Activated CD8-positive, alpha-beta T cell treated with anti-CD3 and anti-CD28 coated beads, Interleukin-2, amount 10 ng/mL, durations not matched to agents 7 days and 5 days (primary cell): Measurements from ENCODE around the gene C11orf98. TPM values are rescaled to one million over a fixed set of nuclear protein-coding genes. Genes with fewer than 3 reads are reported as not detected.
A peak's percentile ranks its signal among the peaks of the same experiment; 100 is the strongest.
"Not testable (repeated sequence)": the region's sequence is repeated elsewhere in the genome, so short reads cannot be mapped to it uniquely, and the experiment has no call there.

ENCODE experiments used
- ATAC-seq: fragments of 150-1000 bp; cut with Tn5 transposase; one replicate; pipeline ENCODE4 v1.10.0; 2021; ENCODE audit warnings: moderate library complexity
- CTCF ChIA-PET: fragments of 350-600 bp; sonication (Branson Sonifier 250); formaldehyde crosslinking; loops from one replicate; lab custom pipeline; 2021; ENCODE audit warnings: antibody characterized with exemption; lab: Charles Lee
- POLR2A ChIA-PET: fragments of 350-600 bp; sonication (Branson Sonifier 250); formaldehyde crosslinking; loops from one replicate; lab custom pipeline; 2021; ENCODE audit warnings: antibody characterized with exemption; lab: Charles Lee
- DNase-seq: peaks from one replicate; pipeline ENCODE4 v3.0.0-alpha.2; 2020
- H3K27ac Mint-ChIP-seq: one replicate; pipeline ENCODE4 v1.8.0; 2021; ENCODE audit warnings: mild to moderate bottlenecking, mixed read lengths
- H3K27me3 Mint-ChIP-seq: one replicate; pipeline ENCODE4 v1.8.0; 2021; ENCODE audit warnings: low read depth, mixed read lengths
- H3K36me3 Mint-ChIP-seq: one replicate; pipeline ENCODE4 v1.8.0; 2021; ENCODE audit warnings: low read depth, mixed read lengths
- H3K4me1 Mint-ChIP-seq: one replicate; pipeline ENCODE4 v1.8.0; 2021; ENCODE audit warnings: low read depth, mixed read lengths
- H3K4me3 Mint-ChIP-seq: one replicate; pipeline ENCODE4 v1.8.0; 2021; ENCODE audit warnings: mild to moderate bottlenecking, mixed read lengths
- H3K9me3 Mint-ChIP-seq: one replicate; pipeline ENCODE4 v1.8.0; 2022; ENCODE audit warnings: mixed read lengths; ENCODE audit not compliant: insufficient read depth
- total RNA-seq, 2 experiments: library from RNA; stranded (reverse); gene quantifications; one replicate each; pipeline ENCODE4 v1.2.3, GENCODE V29; 2021

Gene C11orf98
- total RNA-seq, 2 experiments from 2014 or later, result 131 to 133 TPM

DNA sequence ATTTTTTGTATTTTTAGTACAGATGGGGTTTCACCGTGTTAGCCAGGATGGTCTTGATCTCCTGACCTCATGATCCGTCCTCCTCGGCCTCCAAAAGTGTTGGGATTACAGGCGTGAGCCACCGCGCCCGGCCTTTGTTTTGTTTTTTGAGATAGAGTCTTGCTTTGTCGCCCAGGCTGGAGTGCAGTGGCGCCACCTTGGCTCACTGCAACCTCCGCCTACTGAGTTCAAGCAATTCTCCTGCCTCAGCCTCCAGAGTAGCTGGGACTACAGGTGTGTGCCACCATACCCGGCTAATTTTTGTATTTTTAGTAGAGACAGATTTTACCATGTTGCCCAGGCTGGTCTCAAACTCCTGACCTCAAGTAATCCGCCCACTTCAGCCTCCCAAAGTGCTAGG, 14.7 kb downstream of the C11orf98 start:
- CTCF ChIA-PET, result interaction anchor here (1.0 to 1.4 kb wide), 3 partner anchors 15 to 58 kb away, joined by 3 read pairs; partner anchors contain the start of genes C11orf98 and CSKMT
- not testable (repeated sequence) for H3K27me3 Mint-ChIP-seq

DNA sequence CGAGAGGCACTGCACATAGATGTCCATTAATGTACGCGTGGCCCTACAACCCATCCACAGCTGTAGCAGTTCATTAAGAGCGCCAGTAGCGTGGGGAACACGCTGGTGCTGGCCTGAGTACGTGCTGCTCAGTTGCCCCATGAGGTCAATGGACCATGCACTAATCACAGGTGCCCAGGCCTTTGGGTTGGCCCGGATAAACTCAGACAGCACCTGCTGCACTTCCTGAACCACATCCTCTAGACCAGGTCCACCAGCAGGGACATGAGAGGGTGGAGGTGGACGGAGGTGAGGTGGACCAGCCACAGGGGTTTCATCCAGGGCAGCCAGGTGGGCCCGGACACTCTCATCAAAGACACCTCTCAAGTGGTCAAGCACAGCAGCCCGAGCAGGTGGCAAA, 15.5 kb downstream of the C11orf98 start:
- Mint-ChIP-seq H3K27me3 (no peaks in the 10 kb centered on the region), H3K27ac (no peak overlapping the region), H3K4me1 (peaks cover 37% of the 10 kb centered on the region), H3K4me3 (no peak overlapping the region), H3K9me3 (no peaks in the 10 kb centered on the region), H3K36me3 (peaks cover 37% of the 10 kb centered on the region)
- ATAC-seq (no peak), DNase-seq (no peak)
- CTCF ChIA-PET, result interaction anchor here (1.0 to 1.6 kb wide), 2 partner anchors 56 to 157 kb away, joined by 3 read pairs; no protein-coding TSS in a partner anchor
- POLR2A ChIA-PET, result interaction anchor here (1.1 to 8.9 kb wide), 4 partner anchors 16 to 191 kb away, joined by 3 to 76 read pairs (median 7); partner anchors contain the start of genes C11orf98, CSKMT, EML3 and LBHD1

More for the DNA sequence above, 14.7 kb downstream of the C11orf98 start:
- POLR2A ChIA-PET, result interaction anchor here (1.1 to 8.9 kb wide), 2 partner anchors 15 to 58 kb away, joined by 3 to 76 read pairs; partner anchors contain the start of genes C11orf98, CSKMT and GNG3
- Mint-ChIP-seq H3K4me1 (peaks cover 34% of the 10 kb centered on the region), H3K36me3 (peaks cover 33% of the 10 kb centered on the region)
- ATAC-seq, H3K27ac Mint-ChIP-seq, H3K4me3 Mint-ChIP-seq, H3K9me3 Mint-ChIP-seq, DNase-seq: not testable (repeated sequence)

DNA sequence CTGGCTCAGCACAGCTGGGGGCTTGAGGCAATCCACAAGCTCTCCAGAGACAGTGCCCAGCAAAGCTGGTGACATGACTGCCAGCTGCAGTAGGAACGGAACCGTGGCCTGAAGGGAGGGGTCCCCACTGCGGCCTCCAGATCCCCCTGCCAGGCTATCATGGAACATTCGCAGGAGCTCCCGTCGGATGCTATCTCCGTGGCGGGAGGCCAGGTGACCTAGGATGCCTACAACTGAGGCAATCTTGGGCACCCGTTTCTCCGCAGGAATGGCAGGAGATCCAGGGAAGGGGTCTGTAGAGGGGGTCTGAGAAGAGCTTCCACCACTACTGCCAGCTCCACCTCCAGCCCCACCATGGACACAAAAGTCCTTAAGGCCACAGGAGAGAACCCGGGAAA, 16.0 kb downstream of the C11orf98 start:
- CTCF ChIA-PET, result interaction anchor here (1.0 to 1.6 kb wide), 2 partner anchors 56 to 157 kb away, joined by 3 read pairs; no protein-coding TSS in a partner anchor
- Mint-ChIP-seq H3K27ac (no peak overlapping the region), H3K27me3 (no peaks in the 10 kb centered on the region), H3K4me1 (peaks cover 35% of the 10 kb centered on the region), H3K36me3 (peaks cover 42% of the 10 kb centered on the region), H3K4me3 (no peak overlapping the region), H3K9me3 (no peaks in the 10 kb centered on the region)
- DNase-seq (no peak), ATAC-seq (no peak)
- POLR2A ChIA-PET, result interaction anchor here (1.1 to 8.9 kb wide), 5 partner anchors 16 to 192 kb away, joined by 3 to 76 read pairs (median 5); partner anchors contain the start of genes B3GAT3, C11orf98, CSKMT and EML3

DNA sequence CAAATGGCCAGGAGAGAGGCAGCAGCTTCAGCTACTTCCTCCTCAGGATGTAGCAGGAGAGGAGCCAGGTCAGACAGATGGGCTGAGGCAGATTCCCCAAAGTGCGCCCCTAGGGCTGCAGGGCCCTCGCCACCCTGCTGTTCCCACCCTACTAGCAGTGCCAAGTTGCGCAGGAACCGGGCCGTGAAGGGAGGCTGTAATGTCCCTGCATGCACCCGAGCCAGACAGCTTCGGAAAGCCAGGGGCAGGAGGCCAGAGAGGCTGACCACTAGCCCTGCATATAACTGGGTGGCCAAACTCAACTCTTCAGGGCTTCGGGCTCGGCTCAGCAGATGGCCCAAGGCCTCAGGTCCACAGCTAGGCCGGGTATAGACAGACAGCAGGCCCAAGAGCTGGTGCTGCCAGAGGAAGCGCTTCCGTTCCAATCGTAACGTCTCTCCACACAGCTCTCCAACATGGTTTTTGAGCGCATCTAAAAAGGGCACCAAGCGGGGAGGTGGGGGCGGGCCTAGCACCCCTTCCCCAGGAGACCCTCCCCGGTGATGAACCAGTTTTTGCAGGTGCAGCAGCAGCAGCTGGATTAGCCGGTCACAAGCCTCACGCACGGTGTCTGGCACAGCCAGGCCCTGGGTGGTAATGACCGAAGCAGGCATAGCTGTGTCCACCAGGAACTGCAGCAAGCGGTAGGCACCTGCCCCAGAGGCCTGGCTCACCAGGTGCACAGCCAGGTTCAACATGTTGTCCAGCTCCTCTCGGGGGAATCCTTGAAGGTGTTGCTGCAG, 16.6 kb downstream of the C11orf98 start:
- Mint-ChIP-seq H3K4me3 (no peak overlapping the region), H3K4me1 (peaks cover 32% of the 10 kb centered on the region), H3K27ac (peak overlapping the region; percentile 43), H3K27me3 (no peaks in the 10 kb centered on the region), H3K9me3 (no peaks in the 10 kb centered on the region), H3K36me3 (peaks cover 43% of the 10 kb centered on the region)
- ChIA-PET CTCF (interaction anchor here (1.6 kb wide), 1 partner anchor 55 kb away, joined by 3 read pairs; no protein-coding TSS in a partner anchor), POLR2A (interaction anchor here (0.7 to 8.9 kb wide), 7 partner anchors 17 to 193 kb away, joined by 3 to 76 read pairs (median 3); partner anchors contain the start of genes B3GAT3, C11orf98, CSKMT and EML3)
- DNase-seq (no peak), ATAC-seq (no peak)

DNA sequence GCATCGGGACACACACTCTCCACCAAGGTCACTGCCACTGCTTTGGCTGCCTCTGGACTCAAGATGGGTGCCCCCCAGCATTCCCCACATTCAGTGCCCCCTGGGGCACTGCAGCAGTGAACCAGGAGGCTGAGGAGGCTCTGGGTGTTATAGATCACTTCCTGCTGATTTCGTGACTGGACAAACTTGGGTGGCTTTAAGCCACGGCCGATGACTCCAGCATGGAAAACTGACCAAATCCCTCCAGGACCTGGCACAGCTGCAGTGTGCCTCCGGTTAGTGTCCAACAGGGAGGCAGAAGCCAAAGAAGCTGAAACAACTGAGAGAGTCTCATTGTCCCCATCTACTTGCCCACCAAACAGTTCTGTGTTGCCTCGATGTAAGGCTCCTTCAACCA, 17.4 kb downstream of the C11orf98 start:
- no peak for ATAC-seq
- peaks cover 34% of the 10 kb centered on the region for H3K4me1 Mint-ChIP-seq
- no peak overlapping the region for H3K4me3 Mint-ChIP-seq
- ChIA-PET CTCF (no interaction called here), POLR2A (interaction anchor here (0.7 to 8.9 kb wide), 7 partner anchors 9 to 74 kb away, joined by 3 to 76 read pairs (median 9); partner anchors contain the start of genes C11orf98, CSKMT, LBHD1 and TUT1)
- H3K27ac Mint-ChIP-seq, result peak overlapping the region; percentile 43
- peaks cover 46% of the 10 kb centered on the region for H3K36me3 Mint-ChIP-seq
- no peaks in the 10 kb centered on the region for H3K27me3 Mint-ChIP-seq
- H3K9me3 Mint-ChIP-seq, result no peaks in the 10 kb centered on the region
- DNase-seq, result no peak

DNA sequence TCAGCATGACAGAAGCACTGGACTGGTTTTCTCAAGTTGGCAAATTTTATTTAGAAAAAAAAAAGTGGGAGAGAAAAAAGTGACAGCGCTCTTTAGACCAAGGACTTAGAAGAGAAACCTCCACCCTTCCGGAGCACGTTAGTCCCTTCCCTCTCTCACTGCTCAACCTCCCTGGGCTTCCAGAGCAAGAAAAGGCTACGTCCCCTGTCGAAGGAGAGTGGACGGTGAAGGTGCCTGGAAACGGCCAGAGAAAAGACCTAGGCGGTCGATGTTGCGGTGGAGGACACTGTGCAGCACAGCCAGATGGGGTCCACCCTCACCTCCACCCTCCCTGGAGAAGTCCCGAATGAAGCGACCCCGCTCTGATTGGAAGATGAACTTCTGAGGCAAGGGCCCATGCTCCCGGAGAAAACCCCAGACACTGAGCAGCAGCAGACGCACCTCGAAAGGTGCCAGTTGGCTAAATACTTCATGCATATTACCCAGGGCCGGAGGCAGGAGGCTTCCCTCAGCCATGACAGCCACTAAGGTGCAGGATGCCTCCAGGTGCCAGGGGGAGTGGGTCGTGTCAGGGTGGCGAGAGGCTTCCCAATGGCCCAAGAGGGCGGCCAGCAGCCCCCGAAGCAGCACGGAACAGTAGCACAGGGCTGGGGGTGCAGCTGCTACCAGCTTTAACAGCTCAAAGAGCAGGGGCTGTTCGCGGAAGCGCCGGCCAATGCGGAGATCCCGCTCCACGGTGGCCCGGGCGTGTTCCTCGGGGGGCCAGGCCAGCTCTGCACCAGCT, 18.0 kb downstream of the C11orf98 start:
- Mint-ChIP-seq H3K4me3 (peak overlapping the region; percentile 99), H3K9me3 (no peaks in the 10 kb centered on the region), H3K36me3 (peaks cover 44% of the 10 kb centered on the region), H3K4me1 (peaks cover 30% of the 10 kb centered on the region), H3K27me3 (no peaks in the 10 kb centered on the region), H3K27ac (peak overlapping the region; percentile 96)
- POLR2A ChIA-PET, result interaction anchor here (1.0 to 8.9 kb wide), 9 partner anchors 10 to 194 kb away, joined by 3 to 76 read pairs (median 6); partner anchors contain the start of genes B3GAT3, C11orf98, CSKMT and HNRNPUL2
- ATAC-seq (peak; percentile 2), DNase-seq (no peak)
- CTCF ChIA-PET, result interaction anchor here (1.6 kb wide), 1 partner anchor 55 kb away, joined by 10 read pairs; the partner anchor contains the start of gene TUT1

DNA sequence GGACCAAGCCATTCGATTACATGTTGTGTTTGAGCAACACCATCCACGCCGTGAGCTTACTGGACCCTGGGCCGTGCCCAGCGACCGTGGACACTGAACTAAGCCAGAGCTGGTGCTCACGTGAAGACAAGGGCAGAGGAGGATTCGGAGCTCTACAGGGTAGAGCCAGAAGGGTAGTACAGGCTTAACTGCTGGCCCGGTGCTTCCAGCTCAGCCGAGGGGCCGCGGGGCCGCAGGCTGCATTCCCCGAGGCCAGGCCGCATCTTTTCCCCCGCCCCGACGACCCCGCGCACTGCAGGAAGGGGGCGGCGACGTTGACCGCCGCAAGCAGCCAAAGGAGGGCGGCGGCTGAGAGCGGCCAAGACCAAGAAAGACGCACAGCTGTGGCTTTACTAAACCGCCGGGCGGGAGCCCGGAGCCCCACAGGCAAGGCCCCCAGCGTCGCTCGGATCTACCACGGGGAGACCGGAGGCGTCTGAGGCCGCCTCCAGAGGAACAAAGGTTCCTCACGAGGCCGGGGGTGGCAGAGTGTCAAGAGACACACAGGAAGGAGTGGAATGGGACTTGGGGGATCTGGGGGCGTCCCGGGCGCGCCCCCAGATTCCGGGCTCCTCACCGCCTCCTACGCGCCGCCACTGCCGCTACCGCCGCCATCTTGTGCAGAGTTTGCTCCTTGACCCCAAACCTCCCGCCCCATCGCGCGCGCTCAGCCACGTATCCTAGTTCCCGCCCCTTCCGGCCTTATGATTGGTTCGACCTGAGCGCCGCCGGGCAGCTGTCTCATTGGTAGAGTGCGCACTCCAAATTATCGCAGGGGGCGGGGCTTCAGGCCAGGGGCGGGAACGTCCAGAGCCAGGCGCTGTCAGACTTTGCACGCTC, 18.8 kb downstream of the C11orf98 start, which contains the start of gene GANAB:
TSS of gene GANAB (minus strand) at position 668 of the 879 bp plus-strand sequence. CDS start at position 654, 14 bp downstream.
- DNase-seq, result peak; percentile 100
- peak within 1 kb of the TSS; percentile 96 for H3K27ac Mint-ChIP-seq
- ChIA-PET POLR2A (interaction anchor here (0.7 to 8.9 kb wide), 12 partner anchors 11 to 195 kb away, joined by 3 to 76 read pairs (median 5); partner anchors contain the start of genes B3GAT3, C11orf98, CSKMT and HNRNPUL2), CTCF (interaction anchor here (0.7 to 1.6 kb wide), 3 partner anchors 54 to 251 kb away, joined by 3 to 10 read pairs (median 3); partner anchors contain the start of gene TUT1)
- peak within 1 kb of the TSS; percentile 99 for H3K4me3 Mint-ChIP-seq
- H3K4me1 Mint-ChIP-seq, result peaks cover 32% of the 10 kb centered on the region
- peak; percentile 98 for ATAC-seq
- H3K27me3 Mint-ChIP-seq, result no peaks in the 10 kb centered on the region
- peaks cover 46% of the 10 kb centered on the region for H3K36me3 Mint-ChIP-seq
- no peaks in the 10 kb centered on the region for H3K9me3 Mint-ChIP-seq

DNA sequence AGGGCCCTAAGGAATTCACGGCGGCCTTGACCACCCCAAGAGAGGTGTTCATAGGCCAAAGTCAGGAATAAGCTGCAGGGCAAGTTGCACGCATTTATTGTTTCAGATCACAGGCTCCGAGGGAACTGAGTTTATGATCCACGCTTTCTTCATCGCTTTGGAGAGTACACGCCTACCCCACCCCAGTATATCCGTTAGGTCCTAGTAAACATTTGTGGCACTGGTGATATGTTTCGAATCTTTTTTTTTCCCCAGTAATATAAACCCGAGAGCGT, 19.4 kb downstream of the C11orf98 start:
- no peak for DNase-seq
- Mint-ChIP-seq H3K4me3 (peak overlapping the region; percentile 99), H3K4me1 (peaks cover 36% of the 10 kb centered on the region), H3K9me3 (no peaks in the 10 kb centered on the region), H3K27me3 (no peaks in the 10 kb centered on the region), H3K27ac (peak overlapping the region; percentile 96), H3K36me3 (peaks cover 49% of the 10 kb centered on the region)
- ChIA-PET POLR2A (interaction anchor here (0.7 to 8.9 kb wide), 10 partner anchors 11 to 196 kb away, joined by 3 to 76 read pairs (median 6); partner anchors contain the start of genes B3GAT3, C11orf98, CSKMT and TMEM223), CTCF (interaction anchor here (0.7 to 1.6 kb wide), 3 partner anchors 54 to 250 kb away, joined by 3 to 10 read pairs (median 3); partner anchors contain the start of gene TUT1)
- ATAC-seq, result peak; percentile 1

DNA sequence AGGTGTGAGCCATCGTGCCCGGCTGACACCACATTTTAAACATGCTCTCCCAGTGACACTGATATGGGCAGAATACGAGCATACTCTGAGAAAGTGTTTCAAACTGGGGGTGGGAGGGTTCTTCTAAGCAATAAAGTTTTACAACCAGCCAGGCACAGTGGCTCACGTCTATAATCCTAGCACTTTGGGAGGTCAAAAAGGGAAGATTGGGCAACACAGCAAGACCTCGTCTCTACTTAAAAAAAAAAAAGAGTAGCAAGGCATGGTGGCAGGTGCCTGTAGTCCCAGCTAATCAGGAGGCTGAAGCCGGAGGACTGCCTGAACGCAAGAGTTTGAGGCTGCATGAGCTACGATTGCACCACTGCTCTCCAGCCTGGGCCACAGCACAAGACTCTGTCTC, 20.8 kb downstream of the C11orf98 start:
- no peak for DNase-seq
- H3K27ac Mint-ChIP-seq, result peak overlapping the region; percentile 34

DNA sequence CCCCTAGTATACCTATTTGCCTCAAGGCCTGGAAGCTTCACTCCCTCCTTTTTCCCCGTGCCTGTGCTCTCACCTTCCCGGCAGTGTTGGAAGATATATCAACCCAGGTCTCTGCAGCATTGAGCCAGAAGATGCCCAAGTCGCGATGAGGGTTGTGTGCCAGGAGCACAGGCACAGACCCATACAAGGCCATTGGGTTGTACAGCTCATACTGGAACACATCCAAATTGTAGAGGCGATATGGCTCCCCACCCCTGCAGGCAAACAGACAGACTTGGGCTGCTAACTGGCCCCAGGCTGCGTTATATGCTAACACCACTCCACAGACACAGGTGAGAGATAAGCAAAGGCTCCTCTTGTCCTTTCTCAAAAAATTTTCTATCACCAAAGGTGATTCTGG, 32.5 kb downstream of the C11orf98 start:
- Mint-ChIP-seq H3K27ac (peak overlapping the region; percentile 13), H3K36me3 (peaks cover 83% of the 10 kb centered on the region), H3K4me1 (peaks cover 19% of the 10 kb centered on the region), H3K9me3 (no peaks in the 10 kb centered on the region), H3K27me3 (no peaks in the 10 kb centered on the region), H3K4me3 (no peak overlapping the region)
- ATAC-seq (no peak), DNase-seq (no peak)
- CTCF ChIA-PET, result no interaction called here
- POLR2A ChIA-PET, result no interaction called here

More for the DNA sequence above, 20.8 kb downstream of the C11orf98 start:
- Mint-ChIP-seq H3K9me3 (no peaks in the 10 kb centered on the region), H3K27me3 (no peaks in the 10 kb centered on the region), H3K4me3 (peak overlapping the region; percentile 45), H3K4me1 (peaks cover 44% of the 10 kb centered on the region), H3K36me3 (peaks cover 52% of the 10 kb centered on the region)
- ChIA-PET POLR2A (interaction anchor here (0.6 to 8.9 kb wide), 7 partner anchors 10 to 89 kb away, joined by 3 to 76 read pairs (median 4); partner anchors contain the start of genes C11orf98, CSKMT and TUT1), CTCF (interaction anchor here (0.6 to 1.2 kb wide), 4 partner anchors 9 to 188 kb away, joined by 3 to 4 read pairs (median 3); partner anchors contain the start of genes INTS5 and STX5)
- no peak for ATAC-seq
